ENCODE results near the gene TMEM63C. TPM values are rescaled to one million over a fixed set of nuclear protein-coding genes. Genes with fewer than 3 reads are reported as not detected.

The TMEM63C gene
- total RNA-seq, 6 donors from 2014 or later, result 0.15 to 8.3 (median 0.80) TPM; not detected in 2

DNA sequence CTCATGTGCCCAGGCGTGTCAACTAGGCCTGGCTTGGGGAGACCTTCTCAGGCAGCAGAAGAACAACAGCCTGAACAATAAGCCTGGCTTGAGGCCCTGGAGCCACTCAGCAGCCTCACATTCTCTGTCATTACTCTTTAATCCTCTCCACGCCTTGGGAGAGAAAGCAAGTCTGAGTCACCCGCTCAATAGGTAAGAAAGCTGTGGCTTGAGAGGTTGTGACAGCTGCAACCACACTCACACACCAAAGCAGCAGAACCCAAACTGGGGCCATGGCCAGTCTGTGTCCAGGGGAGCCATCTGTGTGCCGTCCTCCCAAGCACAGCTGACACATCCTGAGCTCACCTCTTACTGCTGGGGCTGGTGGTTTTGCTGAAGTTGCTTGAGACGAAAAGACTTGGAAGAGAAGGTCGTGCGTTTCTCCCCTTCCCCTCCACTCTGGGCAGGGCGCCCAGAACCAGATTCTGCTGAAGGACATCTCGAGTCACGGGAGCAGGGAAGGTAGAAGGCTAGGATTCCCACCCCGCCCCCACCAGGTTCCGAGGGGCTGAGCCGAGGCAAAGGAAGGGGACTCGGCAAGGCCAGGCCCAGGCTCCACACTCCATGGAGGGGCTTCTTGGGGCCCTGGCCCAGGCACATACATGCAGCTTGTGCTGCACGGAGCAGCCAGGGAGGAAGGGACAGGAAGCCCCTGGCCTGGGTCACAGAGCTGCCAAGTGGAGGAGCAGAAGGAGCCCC, 5.5 kb downstream of the TMEM63C start:
- Histone ChIP-seq H3K27me3 (peaks cover 0 to 8% (median 2%) of the 10 kb centered on the region in 4 donors), H3K4me3 (no peak overlapping the region), H3K36me3 (no peaks in the 10 kb centered on the region), H3K4me1 (peaks cover 0 to 4% (median 2%) of the 10 kb centered on the region in 4 donors), H3K9me3 (no peaks in the 10 kb centered on the region), H3K27ac (no peak overlapping the region)
- peak in 1 of 2 donors; percentile 26 for DNase-seq
- no peak for TF ChIP-seq POLR2A (IDR thresholded peaks at IDR 0.05)
- TF ChIP-seq, protein P1, sequence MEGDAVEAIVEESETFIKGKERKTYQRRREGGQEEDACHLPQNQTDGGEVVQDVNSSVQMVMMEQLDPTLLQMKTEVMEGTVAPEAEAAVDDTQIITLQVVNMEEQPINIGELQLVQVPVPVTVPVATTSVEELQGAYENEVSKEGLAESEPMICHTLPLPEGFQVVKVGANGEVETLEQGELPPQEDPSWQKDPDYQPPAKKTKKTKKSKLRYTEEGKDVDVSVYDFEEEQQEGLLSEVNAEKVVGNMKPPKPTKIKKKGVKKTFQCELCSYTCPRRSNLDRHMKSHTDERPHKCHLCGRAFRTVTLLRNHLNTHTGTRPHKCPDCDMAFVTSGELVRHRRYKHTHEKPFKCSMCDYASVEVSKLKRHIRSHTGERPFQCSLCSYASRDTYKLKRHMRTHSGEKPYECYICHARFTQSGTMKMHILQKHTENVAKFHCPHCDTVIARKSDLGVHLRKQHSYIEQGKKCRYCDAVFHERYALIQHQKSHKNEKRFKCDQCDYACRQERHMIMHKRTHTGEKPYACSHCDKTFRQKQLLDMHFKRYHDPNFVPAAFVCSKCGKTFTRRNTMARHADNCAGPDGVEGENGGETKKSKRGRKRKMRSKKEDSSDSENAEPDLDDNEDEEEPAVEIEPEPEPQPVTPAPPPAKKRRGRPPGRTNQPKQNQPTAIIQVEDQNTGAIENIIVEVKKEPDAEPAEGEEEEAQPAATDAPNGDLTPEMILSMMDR (IDR thresholded peaks at IDR 0.05), result no peak
- TF ChIP-seq POLR2AphosphoS5 (IDR thresholded peaks at IDR 0.05), result no peak
- TF ChIP-seq EP300 (IDR thresholded peaks at IDR 0.05), result no peak
- 49 to 55% methylated on average over 10 to 11 of the region's 15 CpGs for WGBS, 2 donors
- ATAC-seq (ENCODE audit: low FRiP score in 2 of 2), result peak in 1 of 2 donors; percentile 54

DNA sequence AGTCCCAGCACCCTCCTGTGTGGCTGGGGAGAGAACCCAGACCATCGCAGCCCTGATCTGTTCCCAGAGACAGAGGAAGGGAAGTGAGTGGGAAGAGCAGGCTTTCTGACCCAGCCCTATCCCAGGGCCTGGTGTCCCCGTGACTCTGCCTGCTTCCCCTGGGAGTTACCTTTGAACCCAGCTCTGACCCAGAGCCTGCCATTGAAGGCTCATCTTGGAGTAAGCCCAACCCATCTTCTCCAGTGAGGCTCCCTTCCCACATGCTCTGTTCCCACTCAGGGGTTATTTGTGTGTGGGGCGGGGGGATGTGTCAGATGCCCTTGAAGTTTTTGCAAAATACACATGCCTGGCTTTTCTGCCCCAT, 6.0 kb downstream of the TMEM63C start:
- no peaks in the 10 kb centered on the region for H3K9me3 ChIP-seq
- no peak overlapping the region for H3K4me3 ChIP-seq
- WGBS, 2 donors, result 73 to 86% methylated on average over 1 to 3 of the region's 3 CpGs
- no peak overlapping the region for H3K27ac ChIP-seq
- TF ChIP-seq POLR2AphosphoS5 (IDR thresholded peaks at IDR 0.05), result no peak
- no peak for TF ChIP-seq POLR2A (IDR thresholded peaks at IDR 0.05)
- TF ChIP-seq, protein P1 (IDR thresholded peaks at IDR 0.05), result no peak
- TF ChIP-seq EP300 (IDR thresholded peaks at IDR 0.05), result no peak
- ATAC-seq (ENCODE audit: low FRiP score in 2 of 2) (no peak), DNase-seq (no peak)
- H3K27me3 ChIP-seq, result peaks cover 0 to 2% (median 0%) of the 10 kb centered on the region in 4 donors
- H3K36me3 ChIP-seq, result no peaks in the 10 kb centered on the region
- no peaks in the 10 kb centered on the region for H3K4me1 ChIP-seq

DNA sequence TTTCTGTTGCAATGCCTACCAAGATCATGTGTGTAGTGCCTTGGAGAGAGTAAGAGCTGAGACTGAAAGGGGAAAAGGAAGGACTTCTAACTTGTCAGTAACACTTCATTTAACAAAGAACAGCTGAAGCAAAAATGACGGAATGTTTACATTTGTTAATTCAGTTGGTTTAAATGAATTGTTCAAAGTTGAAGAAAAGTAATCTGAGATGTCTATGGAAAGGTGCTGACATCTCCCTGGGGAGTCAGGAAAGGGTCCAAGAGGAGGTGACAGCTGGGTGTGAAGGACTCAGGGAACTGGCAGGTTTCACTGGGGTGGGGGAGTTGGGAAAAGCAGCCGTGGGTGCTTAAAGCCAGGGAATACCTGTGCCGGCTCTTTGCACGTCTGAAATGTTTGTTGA, 7.9 kb downstream of the TMEM63C start:
- Histone ChIP-seq H3K4me3 (no peak overlapping the region), H3K27ac (no peak overlapping the region), H3K4me1 (no peaks in the 10 kb centered on the region), H3K27me3 (no peaks in the 10 kb centered on the region), H3K9me3 (no peaks in the 10 kb centered on the region), H3K36me3 (no peaks in the 10 kb centered on the region)
- WGBS, 2 donors, result 45% methylated on average over 4 of the region's 4 CpGs
- DNase-seq (no peak), ATAC-seq (ENCODE audit: low FRiP score in 2 of 2) (no peak)
- TF ChIP-seq, protein P1 (IDR thresholded peaks at IDR 0.05), result no peak
- TF ChIP-seq EP300 (IDR thresholded peaks at IDR 0.05) (no peak), POLR2A (IDR thresholded peaks at IDR 0.05) (no peak), POLR2AphosphoS5 (IDR thresholded peaks at IDR 0.05) (no peak)

DNA sequence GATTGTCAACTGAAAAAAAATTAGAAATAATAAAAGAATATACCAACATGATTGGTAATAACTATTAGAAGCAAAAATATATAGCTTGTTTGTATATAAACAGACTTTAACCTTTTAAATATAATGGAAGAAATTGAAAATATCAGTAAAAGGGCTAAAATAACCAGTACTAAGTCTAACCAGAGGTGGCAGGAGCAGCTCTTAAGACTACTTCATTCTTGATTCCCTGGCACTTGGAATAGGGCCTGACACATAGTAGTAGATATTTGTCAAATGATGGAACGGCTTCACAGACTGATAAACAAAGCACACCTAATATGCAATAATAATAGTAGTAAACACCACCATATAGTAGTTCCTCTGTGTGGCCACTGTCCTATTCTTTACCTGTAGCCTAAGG, 9.4 kb downstream of the TMEM63C start:
- TF ChIP-seq POLR2A (IDR thresholded peaks at IDR 0.05), result no peak
- no peak for ATAC-seq (ENCODE audit: low FRiP score in 2 of 2)
- Histone ChIP-seq H3K27me3 (no peaks in the 10 kb centered on the region), H3K27ac (no peak overlapping the region), H3K4me3 (no peak overlapping the region), H3K36me3 (no peaks in the 10 kb centered on the region), H3K4me1 (no peaks in the 10 kb centered on the region), H3K9me3 (no peaks in the 10 kb centered on the region)
- no peak for DNase-seq
- 78 to 80% methylated on average over 1 of the region's 1 CpG for WGBS, 2 donors

DNA sequence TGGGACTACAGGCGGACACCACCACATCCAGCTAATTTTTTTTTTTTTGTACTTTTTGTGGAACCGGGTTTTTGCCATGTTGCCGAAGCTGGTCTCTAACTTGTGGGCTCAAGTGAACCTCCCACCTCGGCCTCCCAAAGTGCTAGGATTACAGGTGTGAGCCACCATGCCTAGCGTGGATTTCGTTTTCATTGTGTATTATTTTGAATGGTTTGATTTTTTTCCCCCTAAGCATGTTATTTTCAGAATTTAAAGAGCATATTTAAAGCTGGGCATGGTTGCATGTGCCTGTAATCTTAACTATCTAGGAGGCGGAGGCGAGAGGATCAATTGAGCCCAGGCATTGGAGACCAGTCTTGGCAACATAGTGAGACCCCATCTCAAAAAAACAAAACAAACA, 13.1 kb downstream of the TMEM63C start:
- DNase-seq (no peak), ATAC-seq (ENCODE audit: low FRiP score in 2 of 2) (no peak)
- Histone ChIP-seq H3K27me3 (no peaks in the 10 kb centered on the region), H3K27ac (no peak overlapping the region), H3K4me3 (no peak overlapping the region), H3K36me3 (no peaks in the 10 kb centered on the region), H3K9me3 (no peaks in the 10 kb centered on the region), H3K4me1 (no peaks in the 10 kb centered on the region)
- TF ChIP-seq EP300 (IDR thresholded peaks at IDR 0.05), result no peak
- no peak for TF ChIP-seq POLR2A (IDR thresholded peaks at IDR 0.05)
- TF ChIP-seq POLR2AphosphoS5 (IDR thresholded peaks at IDR 0.05), result no peak
- TF ChIP-seq, protein P1 (IDR thresholded peaks at IDR 0.05), result no peak
- WGBS, 2 donors, result 89 to 93% methylated on average over 8 of the region's 8 CpGs
